ENCODE measurements around the gene NENF.
"Not testable (repeated sequence)": the region's sequence is repeated elsewhere in the genome, so short reads cannot be mapped to it uniquely, and the experiment has no call there.

The NENF gene

GRCh38 chr1:212458817-212459216, 26.1 kb downstream of the NENF start:
- in situ Hi-C loops (cut with MboI; ENCODE audit: low sequenced_read_pairs): no loop called here

- in situ Hi-C loops (cut with MboI; ENCODE audit: low sequenced_read_pairs): no loop called here
These were observed 26.9 kb downstream of the NENF start for GRCh38 chr1:212459656-212460055.

GRCh38 chr1:212460376-212460775, 27.7 kb downstream of the NENF start:
- in situ Hi-C loops (cut with MboI; ENCODE audit: low sequenced_read_pairs): no loop called here

GRCh38 chr1:212461916-212462660, 29.4 kb downstream of the NENF start:
- in situ Hi-C loops (cut with MboI; ENCODE audit: low sequenced_read_pairs): no loop called here

GRCh38 chr1:212463565-212464285, 31.0 kb downstream of the NENF start:
- in situ Hi-C loops (cut with MboI; ENCODE audit: low sequenced_read_pairs): no loop called here

GRCh38 chr1:212465311-212465710, 32.6 kb downstream of the NENF start:
- in situ Hi-C loops (cut with MboI; ENCODE audit: low sequenced_read_pairs): no loop called here

- in situ Hi-C loops (cut with MboI; ENCODE audit: low sequenced_read_pairs): no loop called here
These were observed 33.7 kb downstream of the NENF start for GRCh38 chr1:212466437-212466836.

GRCh38 chr1:212466898-212467650, 34.4 kb downstream of the NENF start:
- in situ Hi-C loops (cut with MboI; ENCODE audit: low sequenced_read_pairs): no loop called here

- in situ Hi-C loops (cut with MboI; ENCODE audit: low sequenced_read_pairs): no loop called here
These were observed 35.2 kb downstream of the NENF start for GRCh38 chr1:212467843-212468482.

- in situ Hi-C loops (cut with MboI; ENCODE audit: low sequenced_read_pairs): no loop called here
These were observed 37.3 kb downstream of the NENF start for GRCh38 chr1:212470059-212470458.

- in situ Hi-C loops (cut with MboI; ENCODE audit: low sequenced_read_pairs): no loop called here
These were observed 38.6 kb downstream of the NENF start for GRCh38 chr1:212471286-212471685.

GRCh38 chr1:212471891-212472675, 39.4 kb downstream of the NENF start:
- in situ Hi-C loops (cut with MboI; ENCODE audit: low sequenced_read_pairs): no loop called here

- in situ Hi-C loops (cut with MboI; ENCODE audit: low sequenced_read_pairs): no loop called here
These were observed 41.0 kb downstream of the NENF start for GRCh38 chr1:212473729-212474128.

- in situ Hi-C loops (cut with MboI; ENCODE audit: low sequenced_read_pairs): no loop called here
These were observed 42.4 kb downstream of the NENF start for GRCh38 chr1:212475151-212475550.

GRCh38 chr1:212475831-212476230, 43.1 kb downstream of the NENF start:
- in situ Hi-C loops (cut with MboI; ENCODE audit: low sequenced_read_pairs): not testable (repeated sequence)

- in situ Hi-C loops (cut with MboI; ENCODE audit: low sequenced_read_pairs): no loop called here
These were observed 44.4 kb downstream of the NENF start for GRCh38 chr1:212477014-212477679.

GRCh38 chr1:212477680-212478466, 45.2 kb downstream of the NENF start:
- in situ Hi-C loops (cut with MboI; ENCODE audit: low sequenced_read_pairs): no loop called here

GRCh38 chr1:212478467-212479025, 45.8 kb downstream of the NENF start:
- in situ Hi-C loops (cut with MboI; ENCODE audit: low sequenced_read_pairs): no loop called here

GRCh38 chr1:212479188-212479587, 46.5 kb downstream of the NENF start:
- in situ Hi-C loops (cut with MboI; ENCODE audit: low sequenced_read_pairs): no loop called here
